ENCODE measurements around the gene UGT1A6. TPM values are rescaled to one million over a fixed set of nuclear protein-coding genes. Genes with fewer than 3 reads are reported as not detected.

UGT1A6 gene
- total and polyA plus RNA-seq, 2 of the 13 experiments (the other 11 are each of a cell fraction or from before 2014, with no cell fraction given) = 0.25 TPM; not detected in 1

DNA sequence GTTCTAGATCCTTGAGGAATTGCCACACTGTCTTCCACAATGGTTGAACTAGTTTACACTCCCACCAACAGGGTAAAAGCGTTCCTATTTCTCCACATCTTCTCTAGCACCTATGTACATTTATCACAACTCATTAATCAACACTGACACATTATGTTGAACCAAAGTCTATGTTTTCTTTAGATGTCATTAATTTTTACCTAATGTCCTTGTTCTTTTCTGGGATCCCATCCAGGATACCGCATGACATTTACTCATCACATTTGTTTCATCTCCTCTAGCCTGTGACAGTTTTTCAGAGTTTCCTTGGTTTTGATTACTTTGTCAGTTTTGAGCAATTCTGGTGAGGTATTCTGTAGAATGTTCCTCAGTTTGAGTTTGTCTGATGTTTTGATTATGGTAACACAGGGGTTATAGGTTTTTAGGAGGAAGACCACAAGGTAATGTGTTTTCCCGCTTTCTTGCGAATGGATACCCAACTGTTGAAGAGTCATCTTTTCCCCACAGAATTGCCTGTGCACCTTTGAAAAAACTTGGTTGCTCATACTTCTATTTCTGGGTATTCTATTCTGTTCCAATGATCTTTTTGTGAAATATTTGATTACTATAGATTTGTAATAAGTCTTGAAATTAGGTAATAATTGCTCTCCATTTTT, 24.0 kb upstream of the UGT1A6 start (continued):
- TF ChIP-seq, protein P1, sequence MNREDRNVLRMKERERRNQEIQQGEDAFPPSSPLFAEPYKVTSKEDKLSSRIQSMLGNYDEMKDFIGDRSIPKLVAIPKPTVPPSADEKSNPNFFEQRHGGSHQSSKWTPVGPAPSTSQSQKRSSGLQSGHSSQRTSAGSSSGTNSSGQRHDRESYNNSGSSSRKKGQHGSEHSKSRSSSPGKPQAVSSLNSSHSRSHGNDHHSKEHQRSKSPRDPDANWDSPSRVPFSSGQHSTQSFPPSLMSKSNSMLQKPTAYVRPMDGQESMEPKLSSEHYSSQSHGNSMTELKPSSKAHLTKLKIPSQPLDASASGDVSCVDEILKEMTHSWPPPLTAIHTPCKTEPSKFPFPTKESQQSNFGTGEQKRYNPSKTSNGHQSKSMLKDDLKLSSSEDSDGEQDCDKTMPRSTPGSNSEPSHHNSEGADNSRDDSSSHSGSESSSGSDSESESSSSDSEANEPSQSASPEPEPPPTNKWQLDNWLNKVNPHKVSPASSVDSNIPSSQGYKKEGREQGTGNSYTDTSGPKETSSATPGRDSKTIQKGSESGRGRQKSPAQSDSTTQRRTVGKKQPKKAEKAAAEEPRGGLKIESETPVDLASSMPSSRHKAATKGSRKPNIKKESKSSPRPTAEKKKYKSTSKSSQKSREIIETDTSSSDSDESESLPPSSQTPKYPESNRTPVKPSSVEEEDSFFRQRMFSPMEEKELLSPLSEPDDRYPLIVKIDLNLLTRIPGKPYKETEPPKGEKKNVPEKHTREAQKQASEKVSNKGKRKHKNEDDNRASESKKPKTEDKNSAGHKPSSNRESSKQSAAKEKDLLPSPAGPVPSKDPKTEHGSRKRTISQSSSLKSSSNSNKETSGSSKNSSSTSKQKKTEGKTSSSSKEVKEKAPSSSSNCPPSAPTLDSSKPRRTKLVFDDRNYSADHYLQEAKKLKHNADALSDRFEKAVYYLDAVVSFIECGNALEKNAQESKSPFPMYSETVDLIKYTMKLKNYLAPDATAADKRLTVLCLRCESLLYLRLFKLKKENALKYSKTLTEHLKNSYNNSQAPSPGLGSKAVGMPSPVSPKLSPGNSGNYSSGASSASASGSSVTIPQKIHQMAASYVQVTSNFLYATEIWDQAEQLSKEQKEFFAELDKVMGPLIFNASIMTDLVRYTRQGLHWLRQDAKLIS (CRISPR knock-in tag; IDR thresholded peaks at IDR 0.05) = no peak
- no peak for TF ChIP-seq HES4 (CRISPR knock-in tag; IDR thresholded peaks at IDR 0.05; ENCODE audit: borderline replicate concordance)
- TF ChIP-seq ZKSCAN8 (CRISPR knock-in tag; IDR thresholded peaks at IDR 0.05; ENCODE audit: borderline replicate concordance) = no peak
- no peak for TF ChIP-seq ZNF619 (CRISPR knock-in tag; IDR thresholded peaks at IDR 0.05)
- no peak for TF ChIP-seq CEBPB (IDR thresholded peaks at IDR 0.05; ENCODE audit: borderline replicate concordance, low read depth, low read length)
- no peak for TF ChIP-seq YEATS2 (CRISPR knock-in tag; IDR thresholded peaks at IDR 0.05; ENCODE audit: borderline replicate concordance)

DNA sequence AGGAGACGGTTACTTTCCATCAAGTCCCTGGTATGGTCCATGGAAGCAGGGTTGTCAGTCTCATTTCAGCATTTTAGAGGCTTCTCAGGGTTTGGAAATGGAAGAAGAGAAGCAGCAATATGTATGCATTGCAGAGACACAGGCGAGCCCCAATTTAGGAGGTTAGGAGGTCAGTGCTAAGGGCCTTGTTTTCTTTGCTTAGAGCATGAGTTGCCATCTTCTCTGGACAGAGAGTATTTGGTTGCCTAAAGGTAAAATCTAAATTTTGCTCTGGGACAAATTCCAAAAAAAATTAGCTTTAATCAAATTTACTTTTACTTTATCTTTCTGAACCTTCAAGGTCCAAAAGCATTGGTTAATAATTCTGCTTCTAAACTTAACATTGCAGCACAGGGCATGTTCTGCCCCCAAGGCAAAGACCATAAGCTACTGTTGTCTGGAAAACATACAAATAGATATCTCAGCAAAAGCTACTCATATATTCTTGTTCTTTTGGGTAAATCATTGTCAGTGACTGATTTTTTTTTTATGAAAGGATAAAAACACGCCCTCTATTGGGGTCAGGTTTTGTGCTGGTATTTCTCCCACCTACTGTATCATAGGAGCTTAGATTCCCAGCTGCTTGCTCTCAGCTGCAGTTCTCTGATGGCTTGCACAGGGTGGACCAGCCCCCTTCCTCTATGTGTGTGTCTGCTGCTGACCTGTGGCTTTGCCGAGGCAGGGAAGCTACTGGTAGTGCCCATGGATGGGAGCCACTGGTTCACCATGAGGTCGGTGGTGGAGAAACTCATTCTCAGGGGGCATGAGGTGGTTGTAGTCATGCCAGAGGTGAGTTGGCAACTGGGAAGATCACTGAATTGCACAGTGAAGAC, 21.2 kb upstream of the UGT1A6 start, which contains the start of gene UGT1A9:
Gene UGT1A9 (plus strand): TSS at position 609 of the 872 bp plus-strand sequence. CDS start 37 bp downstream, at position 646.
- TF ChIP-seq ZSCAN21 (CRISPR knock-in tag; IDR thresholded peaks at IDR 0.05; ENCODE audit: borderline replicate concordance) (no peak), ZNF337 (CRISPR knock-in tag; IDR thresholded peaks at IDR 0.05; ENCODE audit: borderline replicate concordance, low read depth) (no peak), ZNF30 (CRISPR knock-in tag; IDR thresholded peaks at IDR 0.05) (no peak), ZMYM3 (CRISPR knock-in tag; IDR thresholded peaks at IDR 0.05) (no peak), GTF2F1 (IDR thresholded peaks at IDR 0.05; ENCODE audit: low read length) (no peak)
- TF ChIP-seq, protein P2, sequence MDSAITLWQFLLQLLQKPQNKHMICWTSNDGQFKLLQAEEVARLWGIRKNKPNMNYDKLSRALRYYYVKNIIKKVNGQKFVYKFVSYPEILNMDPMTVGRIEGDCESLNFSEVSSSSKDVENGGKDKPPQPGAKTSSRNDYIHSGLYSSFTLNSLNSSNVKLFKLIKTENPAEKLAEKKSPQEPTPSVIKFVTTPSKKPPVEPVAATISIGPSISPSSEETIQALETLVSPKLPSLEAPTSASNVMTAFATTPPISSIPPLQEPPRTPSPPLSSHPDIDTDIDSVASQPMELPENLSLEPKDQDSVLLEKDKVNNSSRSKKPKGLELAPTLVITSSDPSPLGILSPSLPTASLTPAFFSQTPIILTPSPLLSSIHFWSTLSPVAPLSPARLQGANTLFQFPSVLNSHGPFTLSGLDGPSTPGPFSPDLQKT (CRISPR knock-in tag; IDR thresholded peaks at IDR 0.05; ENCODE audit: borderline replicate concordance) = no peak
- TF ChIP-seq, protein P3, sequence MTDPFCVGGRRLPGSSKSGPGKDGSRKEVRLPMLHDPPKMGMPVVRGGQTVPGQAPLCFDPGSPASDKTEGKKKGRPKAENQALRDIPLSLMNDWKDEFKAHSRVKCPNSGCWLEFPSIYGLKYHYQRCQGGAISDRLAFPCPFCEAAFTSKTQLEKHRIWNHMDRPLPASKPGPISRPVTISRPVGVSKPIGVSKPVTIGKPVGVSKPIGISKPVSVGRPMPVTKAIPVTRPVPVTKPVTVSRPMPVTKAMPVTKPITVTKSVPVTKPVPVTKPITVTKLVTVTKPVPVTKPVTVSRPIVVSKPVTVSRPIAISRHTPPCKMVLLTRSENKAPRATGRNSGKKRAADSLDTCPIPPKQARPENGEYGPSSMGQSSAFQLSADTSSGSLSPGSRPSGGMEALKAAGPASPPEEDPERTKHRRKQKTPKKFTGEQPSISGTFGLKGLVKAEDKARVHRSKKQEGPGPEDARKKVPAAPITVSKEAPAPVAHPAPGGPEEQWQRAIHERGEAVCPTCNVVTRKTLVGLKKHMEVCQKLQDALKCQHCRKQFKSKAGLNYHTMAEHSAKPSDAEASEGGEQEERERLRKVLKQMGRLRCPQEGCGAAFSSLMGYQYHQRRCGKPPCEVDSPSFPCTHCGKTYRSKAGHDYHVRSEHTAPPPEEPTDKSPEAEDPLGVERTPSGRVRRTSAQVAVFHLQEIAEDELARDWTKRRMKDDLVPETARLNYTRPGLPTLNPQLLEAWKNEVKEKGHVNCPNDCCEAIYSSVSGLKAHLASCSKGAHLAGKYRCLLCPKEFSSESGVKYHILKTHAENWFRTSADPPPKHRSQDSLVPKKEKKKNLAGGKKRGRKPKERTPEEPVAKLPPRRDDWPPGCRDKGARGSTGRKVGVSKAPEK (CRISPR knock-in tag; IDR thresholded peaks at IDR 0.05; ENCODE audit: borderline replicate concordance) = no peak
- CTCF ChIA-PET (ENCODE audit: low intra/inter-chr PET ratio, low total read pairs) = no interaction called here
- H3K9ac ChIP-seq (ENCODE audit: insufficient read depth, low read depth, low read length) = no peak within 1 kb of the TSS
- H4K20me1 ChIP-seq (ENCODE audit: insufficient read depth, low read length) = no peaks in the 10 kb centered on the region
- H3K4me2 ChIP-seq (ENCODE audit: low read depth, low read length) = no peak within 1 kb of the TSS
- H3K4me1 ChIP-seq (ENCODE audit: insufficient read depth, low read length) = no peaks in the 10 kb centered on the region
- no peak within 1 kb of the TSS for H3K4me3 ChIP-seq (replicated peaks in 1 of 3; ENCODE audit: insufficient read depth in 1 of 3, low read depth in 2 of 3, low read length in 3 of 3)
- in situ Hi-C loops (cut with HindIII; ENCODE audit: extremely low pct_ligation_motif_present, low pct_unique_long_range_greater_than_20kb) = no loop called here
- WGBS (ENCODE audit: low lambda C conversion rate) = 50% methylated on average over 5 of the region's 5 CpGs
- no peaks in the 10 kb centered on the region for H3K36me3 ChIP-seq (replicated peaks in 1 of 2; ENCODE audit: control insufficient read depth in 1 of 2, insufficient read depth in 2 of 2, low read length in 2 of 2)
- ATAC-seq = no peak
- H3K27ac ChIP-seq (ENCODE audit: extremely low read length, insufficient read depth, low read length) = no peak within 1 kb of the TSS
- H3K27me3 ChIP-seq (ENCODE audit: control insufficient read depth in 1 of 2, insufficient read depth in 2 of 2, low read length in 2 of 2) = no peaks in the 10 kb centered on the region
- no TSS peak for BruUV-seq (replicated peaks)
- no peak for FAIRE-seq
- POLR2A ChIA-PET = no interaction called here
- H3K79me2 ChIP-seq (ENCODE audit: insufficient read depth, low read length) = no peaks in the 10 kb centered on the region
- no peaks in the 10 kb centered on the region for H3K9me3 ChIP-seq (ENCODE audit: low read length)
- intact Hi-C loops (cut with micrococcal nuclease; ENCODE audit: unreplicated experiment) = no loop called here
- no peak for DNase-seq (ENCODE audit: low spot score)
- no peak within 1 kb of the TSS for H2AFZ ChIP-seq (ENCODE audit: low read length)

Measured in HepG2 (cell line).